AG04450 (cell line): ENCODE results near the gene NFIA. TPM values are rescaled to one million over a fixed set of nuclear protein-coding genes. Genes with fewer than 3 reads are reported as not detected.

ENCODE experiments used
- CTCF ChIA-PET: fragments of 300-600, 350-600 bp; formaldehyde crosslinking; extraction: SDS; loops from one replicate; lab custom pipeline; 2022; ENCODE audit warnings: antibody characterized with exemption, inconsistent platforms; lab: Charles Lee
- POLR2A ChIA-PET: fragments of 350-600 bp; formaldehyde crosslinking; extraction: SDS; loops from one replicate; lab custom pipeline; 2021; ENCODE audit warnings: antibody characterized with exemption, inconsistent platforms; lab: Yijun Ruan, JAX
- DNase-seq: peaks from one replicate; pipeline ENCODE4 v3.0.0-alpha.2; 2011; ENCODE audit warnings: low read depth, low spot score
- H3K27ac ChIP-seq: one replicate; pipeline ENCODE4 v1.5.1; 2012; ENCODE audit warnings: low read depth, low read length, control low read depth
- H3K27me3 ChIP-seq: one replicate; pipeline ENCODE4 v1.6.0; 2012; ENCODE audit warnings: low read length; ENCODE audit not compliant: control insufficient read depth, insufficient read depth
- H3K4me3 ChIP-seq: 2 replicates; pipeline ENCODE4 v1.5.1; 2011; ENCODE audit warnings: mild to moderate bottlenecking, low read depth, low read length, control low read depth
- H3K9me3 ChIP-seq: 2 replicates; pipeline ENCODE4 v1.5.1; 2012; ENCODE audit warnings: low read length; ENCODE audit not compliant: control insufficient read depth, insufficient read depth
- polyA plus RNA-seq: library from polyadenylated mRNA; depleted of rRNA; stranded (reverse); fragments of >200 nt; gene quantifications from 2 replicates; pipeline ENCODE4 v1.2.3, GENCODE V29; 2011
- TF ChIP-seq, protein P1 (sequence below): IDR thresholded peaks from 2 replicates; pipeline ENCODE4 v1.5.1; 2011; ENCODE audit warnings: low read depth, low read length, control low read depth, inconsistent platforms

The NFIA gene
- polyA plus RNA-seq, 1 experiment = 3.9 TPM

GRCh38 chr1:61442544-61442943 is 360.2 kb downstream of the NFIA start:
- H3K27ac ChIP-seq = no peak overlapping the region
- TF ChIP-seq, protein P1, sequence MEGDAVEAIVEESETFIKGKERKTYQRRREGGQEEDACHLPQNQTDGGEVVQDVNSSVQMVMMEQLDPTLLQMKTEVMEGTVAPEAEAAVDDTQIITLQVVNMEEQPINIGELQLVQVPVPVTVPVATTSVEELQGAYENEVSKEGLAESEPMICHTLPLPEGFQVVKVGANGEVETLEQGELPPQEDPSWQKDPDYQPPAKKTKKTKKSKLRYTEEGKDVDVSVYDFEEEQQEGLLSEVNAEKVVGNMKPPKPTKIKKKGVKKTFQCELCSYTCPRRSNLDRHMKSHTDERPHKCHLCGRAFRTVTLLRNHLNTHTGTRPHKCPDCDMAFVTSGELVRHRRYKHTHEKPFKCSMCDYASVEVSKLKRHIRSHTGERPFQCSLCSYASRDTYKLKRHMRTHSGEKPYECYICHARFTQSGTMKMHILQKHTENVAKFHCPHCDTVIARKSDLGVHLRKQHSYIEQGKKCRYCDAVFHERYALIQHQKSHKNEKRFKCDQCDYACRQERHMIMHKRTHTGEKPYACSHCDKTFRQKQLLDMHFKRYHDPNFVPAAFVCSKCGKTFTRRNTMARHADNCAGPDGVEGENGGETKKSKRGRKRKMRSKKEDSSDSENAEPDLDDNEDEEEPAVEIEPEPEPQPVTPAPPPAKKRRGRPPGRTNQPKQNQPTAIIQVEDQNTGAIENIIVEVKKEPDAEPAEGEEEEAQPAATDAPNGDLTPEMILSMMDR = no peak
- H3K4me3 ChIP-seq = no peak overlapping the region
- H3K27me3 ChIP-seq = no peaks in the 10 kb centered on the region
- no peaks in the 10 kb centered on the region for H3K9me3 ChIP-seq
- ChIA-PET CTCF (interaction anchor here (1.5 kb wide), 1 partner anchor 11 kb away, joined by 5 read pairs; no protein-coding TSS in a partner anchor), POLR2A (no interaction called here)
- DNase-seq = no peak

DNA sequence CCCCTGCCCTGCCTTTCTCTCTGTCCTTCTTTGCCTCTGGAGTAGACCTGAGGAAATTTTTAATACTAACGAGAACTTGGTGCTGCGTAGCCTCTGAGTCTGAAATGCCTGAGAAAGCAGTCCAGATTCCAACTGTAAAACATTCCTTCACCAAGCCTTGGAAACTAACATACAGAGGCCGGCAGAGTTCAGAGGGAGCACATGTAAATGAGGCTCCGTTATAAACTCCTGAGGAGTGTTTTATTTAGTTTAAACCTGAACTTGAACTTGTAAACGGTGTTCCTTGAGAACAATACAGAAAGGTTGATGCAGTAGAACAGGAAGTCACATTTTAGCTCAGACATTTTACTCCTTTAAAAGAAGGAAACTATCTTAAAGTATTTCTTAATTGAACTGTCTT is 361.9 kb downstream of the NFIA start:
- ChIA-PET CTCF (no interaction called here), POLR2A (no interaction called here)
- no peak for DNase-seq

DNA sequence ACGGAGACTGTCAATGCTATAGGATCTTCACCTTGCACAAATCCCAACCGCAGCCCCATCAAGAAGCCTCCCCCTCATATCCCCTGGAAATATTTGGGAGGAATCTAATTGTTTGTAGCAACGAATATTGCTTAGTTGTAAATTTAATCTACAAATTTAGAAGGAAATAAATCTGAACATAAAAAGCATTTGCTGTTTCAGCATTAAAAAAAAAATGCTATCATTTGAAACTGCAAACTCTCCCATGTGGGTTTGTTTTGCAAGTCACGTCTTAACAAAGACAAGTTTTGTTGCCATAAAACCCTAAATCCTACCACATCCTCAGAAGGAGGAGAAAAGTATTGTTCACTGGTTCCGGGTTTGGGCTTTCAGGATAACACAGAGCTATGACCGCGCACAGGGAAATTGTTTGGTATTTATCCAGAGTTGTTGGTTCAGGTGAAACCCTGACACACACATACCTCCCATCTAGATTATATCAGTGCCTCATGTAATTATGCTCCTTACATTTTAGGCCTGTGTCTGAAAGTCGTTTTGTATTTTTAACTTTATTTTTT is 363.0 kb downstream of the NFIA start:
- ChIA-PET POLR2A (no interaction called here), CTCF (no interaction called here)
- Histone ChIP-seq H3K4me3 (no peak overlapping the region), H3K27ac (no peak overlapping the region), H3K9me3 (no peaks in the 10 kb centered on the region), H3K27me3 (no peaks in the 10 kb centered on the region)
- DNase-seq = no peak
- TF ChIP-seq, protein P1 = no peak

More for the DNA sequence above, 361.9 kb downstream of the NFIA start:
- H3K4me3 ChIP-seq = no peak overlapping the region
- no peaks in the 10 kb centered on the region for H3K9me3 ChIP-seq
- no peaks in the 10 kb centered on the region for H3K27me3 ChIP-seq
- TF ChIP-seq, protein P1 = no peak
- H3K27ac ChIP-seq = no peak overlapping the region

DNA sequence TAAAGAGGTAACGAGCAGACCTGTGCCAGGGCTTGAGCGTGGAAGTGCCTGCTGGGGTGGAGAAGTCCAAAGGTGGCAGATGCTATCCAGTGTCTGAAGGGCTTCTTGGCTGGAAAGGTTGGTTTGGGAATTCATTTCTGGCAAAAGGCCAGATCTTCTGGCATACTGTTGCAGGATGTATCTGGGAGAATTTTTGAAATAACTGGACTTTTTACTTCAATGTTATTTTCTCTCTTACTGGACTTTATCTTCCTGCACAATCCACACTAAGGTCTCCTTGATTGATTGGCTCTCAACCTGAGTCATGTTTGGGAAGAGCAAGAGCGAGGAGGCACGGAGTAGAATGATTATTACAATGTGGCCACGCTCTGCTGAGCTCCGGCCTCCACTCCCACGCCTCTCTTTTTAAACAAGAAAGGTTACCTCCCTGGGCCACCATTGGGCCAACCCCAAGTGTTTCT is 364.2 kb downstream of the NFIA start:
- POLR2A ChIA-PET = no interaction called here
- DNase-seq = no peak

More for the DNA sequence above, 364.2 kb downstream of the NFIA start:
- Histone ChIP-seq H3K9me3 (no peaks in the 10 kb centered on the region), H3K27me3 (no peaks in the 10 kb centered on the region), H3K4me3 (no peak overlapping the region), H3K27ac (no peak overlapping the region)
- TF ChIP-seq, protein P1 = no peak
- CTCF ChIA-PET = no interaction called here
